ENCODE results near the gene MLLT6. TPM values are rescaled to one million over a fixed set of nuclear protein-coding genes. Genes with fewer than 3 reads are reported as not detected.

MLLT6 gene
- total RNA-seq, 2 donors from 2014 or later: 251 to 263 TPM

GRCh38 chr17:38777641-38778250 is 72.7 kb downstream of the MLLT6 start:
- no peak for ATAC-seq (replicated peaks in 1 of 2)
- H3K9me3 Mint-ChIP-seq: no peaks in the 10 kb centered on the region
- H3K4me1 Mint-ChIP-seq (ENCODE audit: low read depth): no peaks in the 10 kb centered on the region
- no peak overlapping the region for H3K4me3 Mint-ChIP-seq
- no peak overlapping the region for H3K27ac Mint-ChIP-seq
- DNase-seq: no peak
- H3K27me3 Mint-ChIP-seq (ENCODE audit: low read depth): no peaks in the 10 kb centered on the region
- peaks cover 5 to 9% of the 10 kb centered on the region in 2 donors for H3K36me3 Mint-ChIP-seq (ENCODE audit: insufficient read depth in 2 of 2)

Other genes starting within 250 kb of the MLLT6 start
- gene SRCIN1, start 99.3 kb upstream of the MLLT6 start, total RNA-seq: 1 to 10 TPM in 1 of 2 donors, under 1 TPM in 1; 0.72 to 1.8 TPM
- gene EPOP, start 30.3 kb upstream of the MLLT6 start, total RNA-seq: 10 to 100 TPM; 30.3 to 37.4 TPM
- 10 to 100 TPM; 25.5 to 27.8 TPM for gene CISD3, start 25.1 kb downstream of the MLLT6 start, total RNA-seq
- 1 to 10 TPM; 2.7 to 7.7 TPM for gene PCGF2, start 43.1 kb downstream of the MLLT6 start, total RNA-seq
- 100 to 1,000 TPM; 182 to 190 TPM for gene PSMB3, start 47.5 kb downstream of the MLLT6 start, total RNA-seq
- gene PIP4K2B, start 94.3 kb downstream of the MLLT6 start, total RNA-seq: 10 to 100 TPM; 32.7 to 34.3 TPM
- gene CWC25, start 120.0 kb downstream of the MLLT6 start, total RNA-seq: 10 to 100 TPM; 29.7 to 33.5 TPM
- 1,000 to 10,000 TPM; 1,230 to 1,505 TPM for gene RPL23, start 148.4 kb downstream of the MLLT6 start, total RNA-seq
- 100 to 1,000 TPM; 160 to 172 TPM for gene LASP1, start 164.8 kb downstream of the MLLT6 start, total RNA-seq

Measured in activated T-cell treated with anti-CD3 and anti-CD28 coated beads, Interleukin-2, amount 50 U/mL, for 72 hours (primary cell).